ENCODE measurements around the gene PARP6. TPM values are rescaled to one million over a fixed set of nuclear protein-coding genes. Genes with fewer than 3 reads are reported as not detected.

The PARP6 gene
- total RNA-seq, 2 donors from 2014 or later: 48.3 to 64.9 TPM

- WGBS, 2 donors: 82 to 86% methylated on average over 2 of the region's 2 CpGs
- Histone ChIP-seq H3K4me1 (peaks cover 11% of the 10 kb centered on the region), H3K27ac (no peak overlapping the region), H3K36me3 (replicated peaks in 1 of 2; ENCODE audit: insufficient read depth in 1 of 2, low read depth in 2 of 2) (peaks cover 0 to 4% of the 10 kb centered on the region in 2 donors), H3K27me3 (no peaks in the 10 kb centered on the region), H3K4me3 (no peak overlapping the region), H3K9me3 (no peaks in the 10 kb centered on the region)
- DNase-seq (no peak), ATAC-seq (no peak)
- TF ChIP-seq POLR2A (IDR thresholded peaks at IDR 0.05) (no peak), CTCF (IDR thresholded peaks at IDR 0.05) (no peak)
- intact Hi-C loops (cut with DNase I): no loop called here
Observed at GRCh38 chr15:72236381-72237003, 35.9 kb downstream of the PARP6 start.

- intact Hi-C loops (cut with DNase I): no loop called here
Observed at GRCh38 chr15:72235298-72235697, 37.1 kb downstream of the PARP6 start.

GRCh38 chr15:72233769-72234168, 38.6 kb downstream of the PARP6 start:
- TF ChIP-seq CTCF (IDR thresholded peaks at IDR 0.05) (no peak), POLR2A (IDR thresholded peaks at IDR 0.05) (no peak)
- intact Hi-C loops (cut with DNase I): no loop called here
- DNase-seq (no peak), ATAC-seq (no peak)
- no peak overlapping the region for H3K4me3 ChIP-seq
- H3K36me3 ChIP-seq (replicated peaks in 1 of 2; ENCODE audit: insufficient read depth in 1 of 2, low read depth in 2 of 2): no peaks in the 10 kb centered on the region
- no peaks in the 10 kb centered on the region for H3K9me3 ChIP-seq
- no peak overlapping the region for H3K27ac ChIP-seq
- WGBS, 2 donors: 91 to 96% methylated on average over 6 of the region's 6 CpGs
- peaks cover 21% of the 10 kb centered on the region for H3K4me1 ChIP-seq
- no peaks in the 10 kb centered on the region for H3K27me3 ChIP-seq

More at GRCh38 chr15:72235298-72235697, 37.1 kb downstream of the PARP6 start:
- DNase-seq (no peak), ATAC-seq (no peak)
- H3K27ac ChIP-seq: no peak overlapping the region
- TF ChIP-seq POLR2A (IDR thresholded peaks at IDR 0.05) (no peak), CTCF (IDR thresholded peaks at IDR 0.05) (no peak)
- H3K4me1 ChIP-seq: peaks cover 11% of the 10 kb centered on the region
- no peak overlapping the region for H3K4me3 ChIP-seq
- H3K9me3 ChIP-seq: no peaks in the 10 kb centered on the region
- WGBS, 2 donors: 89 to 96% methylated on average over 4 of the region's 4 CpGs
- no peaks in the 10 kb centered on the region for H3K36me3 ChIP-seq (replicated peaks in 1 of 2; ENCODE audit: insufficient read depth in 1 of 2, low read depth in 2 of 2)
- no peaks in the 10 kb centered on the region for H3K27me3 ChIP-seq

GRCh38 chr15:72231833-72232478, 40.4 kb downstream of the PARP6 start:
- DNase-seq: peak in 3 of 4 donors; percentile 48 to 66 (median 54)
- 2% methylated on average over 14 to 16 of the region's 16 CpGs for WGBS, 2 donors
- intact Hi-C loops (cut with DNase I): no loop called here

More at GRCh38 chr15:72231833-72232478, 40.4 kb downstream of the PARP6 start:
- ATAC-seq: peak; percentile 14
- peak overlapping the region; percentile 77 to 94 (median 90) for H3K27ac ChIP-seq
- H3K27me3 ChIP-seq: no peaks in the 10 kb centered on the region
- H3K36me3 ChIP-seq (replicated peaks in 1 of 2; ENCODE audit: insufficient read depth in 1 of 2, low read depth in 2 of 2): no peaks in the 10 kb centered on the region
- TF ChIP-seq POLR2A (IDR thresholded peaks at IDR 0.05): no peak
- TF ChIP-seq CTCF (IDR thresholded peaks at IDR 0.05): no peak
- H3K4me1 ChIP-seq: peaks cover 33% of the 10 kb centered on the region
- peak overlapping the region; percentile 74 to 82 for H3K4me3 ChIP-seq
- H3K9me3 ChIP-seq: no peaks in the 10 kb centered on the region

Measured in body of pancreas (tissue), 4 donors.